NOMO-1 treated with DMSO at 0.1 percent for 48 hours (cell line): ENCODE measurements around the gene PRSS21.

Source experiments
- DNase-seq: peaks from one replicate; lab custom pipeline; 2025; ENCODE audit not compliant: unreplicated experiment; lab: John Stamatoyannopoulos, UW

The PRSS21 gene

GRCh38 chr16:2825049-2825742, 8.2 kb downstream of the PRSS21 start:
- DNase-seq: no peak

- no peak for DNase-seq
Measured at GRCh38 chr16:2825906-2826305, 8.9 kb downstream of the PRSS21 start.

DNA sequence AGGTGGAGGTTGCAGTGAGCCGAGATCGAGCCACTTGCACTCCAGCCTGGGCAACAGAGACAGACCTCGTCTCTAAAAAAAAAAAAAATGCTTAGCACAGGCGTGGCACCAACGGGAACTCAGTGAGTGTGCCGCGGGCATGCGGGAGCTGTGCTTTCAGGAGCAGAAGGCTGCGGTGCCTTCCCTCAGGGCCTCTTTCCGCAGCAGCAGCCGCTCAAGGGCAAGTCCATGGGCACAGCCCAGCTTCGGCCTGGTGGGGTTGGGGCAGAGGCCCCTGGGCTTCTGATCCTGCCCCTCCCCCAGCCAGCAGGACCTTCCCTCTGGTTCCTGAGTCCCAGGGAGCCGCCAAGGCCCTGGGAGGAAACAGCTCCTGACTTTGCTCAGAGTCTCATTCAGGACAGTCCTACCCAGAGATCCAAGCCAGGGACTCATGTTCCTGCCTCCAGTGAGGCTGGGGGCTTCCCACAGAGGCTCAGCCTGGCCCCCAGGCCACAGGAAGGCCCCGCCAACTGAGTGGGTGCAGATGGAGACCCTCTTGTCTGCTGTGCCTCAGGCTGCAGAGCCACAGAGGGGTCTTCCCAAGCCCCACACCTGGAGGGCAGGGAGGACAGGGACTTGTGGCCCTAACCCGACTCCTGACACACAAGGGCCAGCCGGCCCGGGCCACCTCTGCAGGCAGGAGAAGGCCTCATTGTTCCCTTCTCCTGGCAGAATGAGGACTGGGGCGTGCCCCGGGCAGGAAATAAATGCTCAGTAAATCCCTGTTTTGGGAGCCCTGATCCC, 9.7 kb downstream of the PRSS21 start:
- DNase-seq: no peak

- DNase-seq: no peak
Measured at GRCh38 chr16:2827374-2827791, 10.3 kb downstream of the PRSS21 start.

DNA sequence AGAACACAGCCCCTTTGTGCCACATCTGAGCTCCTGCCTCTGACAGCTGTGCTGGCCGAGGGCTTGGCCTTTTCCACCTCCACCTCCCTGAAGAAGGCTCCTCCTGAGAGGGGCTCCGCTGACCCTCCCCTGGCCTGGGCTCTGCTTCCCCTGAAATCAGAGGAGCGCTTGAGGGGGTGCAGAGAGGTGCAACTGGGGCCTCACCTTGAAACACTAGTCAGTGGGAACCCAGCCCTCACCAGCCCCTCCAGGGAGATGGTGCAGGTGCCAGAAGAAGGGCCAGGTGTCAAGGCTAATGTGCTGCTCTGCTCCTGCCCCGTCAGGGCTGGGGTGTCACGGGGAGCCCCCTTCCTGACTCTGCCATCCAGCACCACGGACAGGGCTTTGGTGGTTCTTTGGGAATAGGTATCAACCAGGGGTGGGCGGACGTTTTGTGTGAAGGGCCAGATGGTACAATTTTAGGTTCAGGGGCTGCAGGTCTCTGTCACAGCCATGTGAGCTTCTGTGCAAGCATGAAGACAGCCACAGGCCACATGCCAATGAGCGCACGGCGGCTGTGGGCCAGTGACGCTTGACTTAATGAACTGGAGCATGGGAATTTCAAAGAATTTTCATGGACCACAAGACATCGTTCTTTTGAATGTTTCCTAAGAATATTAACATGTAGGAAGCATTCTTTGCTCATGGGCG, 10.9 kb downstream of the PRSS21 start:
- no peak for DNase-seq

- DNase-seq: no peak
Measured at GRCh38 chr16:2828521-2828840, 11.4 kb downstream of the PRSS21 start.

DNA sequence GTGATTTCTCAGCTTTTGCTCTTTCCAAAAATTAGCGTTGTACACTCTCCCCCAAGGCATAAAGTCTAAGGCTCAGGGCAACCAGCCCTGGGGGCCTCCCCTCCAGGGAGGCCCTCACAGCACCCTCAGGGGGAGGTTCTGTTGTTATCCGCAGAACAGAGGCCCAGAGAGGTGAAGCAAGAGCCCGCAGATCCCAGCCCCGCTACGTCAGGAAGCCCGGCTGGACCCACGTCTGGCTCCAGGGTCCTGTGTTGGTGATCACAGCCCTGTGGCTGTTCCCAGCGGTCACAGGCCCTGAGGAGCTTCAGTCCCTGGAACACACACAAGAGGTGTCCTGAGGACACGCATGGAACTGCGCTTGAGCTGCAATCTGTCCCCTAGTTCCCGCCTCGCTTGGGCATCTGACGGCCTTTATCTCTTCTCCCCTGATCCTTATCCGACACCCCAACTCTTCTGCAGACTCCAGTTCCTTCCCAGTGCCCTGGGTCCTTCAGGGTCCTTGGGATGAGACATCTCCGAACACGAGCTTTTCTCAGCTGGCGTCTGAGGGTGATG, 11.9 kb downstream of the PRSS21 start:
- DNase-seq: no peak

- DNase-seq: no peak
Measured at GRCh38 chr16:2829501-2830354, 12.7 kb downstream of the PRSS21 start, which contains the start of gene ZG16B. TSS of gene ZG16B (plus strand) at chr16:2830303. CDS start at chr16:2830442, 139 bp downstream.

GRCh38 chr16:2830355-2830695, 13.3 kb downstream of the PRSS21 start:
- no peak for DNase-seq

GRCh38 chr16:2831203-2831602, 14.2 kb downstream of the PRSS21 start:
- DNase-seq: no peak

DNA sequence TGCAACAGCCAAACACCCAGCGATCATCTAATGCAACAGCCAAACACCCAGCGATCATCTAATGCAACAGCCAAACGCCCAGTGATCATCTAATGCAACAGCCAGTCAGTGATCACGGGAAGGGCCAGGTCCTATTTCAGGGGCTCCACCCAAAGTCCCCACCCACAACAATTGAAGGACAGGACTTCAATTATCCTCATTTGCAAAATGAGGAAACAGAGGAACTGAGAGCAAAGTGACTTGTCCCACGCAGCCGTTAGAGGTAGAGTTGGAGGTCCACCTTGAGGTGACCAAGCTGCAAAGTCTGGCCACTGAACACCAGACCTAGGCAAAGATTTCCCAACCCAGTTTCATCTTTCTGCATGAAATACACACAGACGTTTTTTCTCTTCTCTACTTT, 16.7 kb downstream of the PRSS21 start:
- peak; percentile 56 for DNase-seq

GRCh38 chr16:2834968-2835367, 17.9 kb downstream of the PRSS21 start:
- no peak for DNase-seq

GRCh38 chr16:2835638-2836493, 18.8 kb downstream of the PRSS21 start:
- DNase-seq: peak; percentile 7

GRCh38 chr16:2836646-2837508, 19.8 kb downstream of the PRSS21 start:
- no peak for DNase-seq

GRCh38 chr16:2838928-2839327, 21.9 kb downstream of the PRSS21 start:
- peak; percentile 25 for DNase-seq

DNA sequence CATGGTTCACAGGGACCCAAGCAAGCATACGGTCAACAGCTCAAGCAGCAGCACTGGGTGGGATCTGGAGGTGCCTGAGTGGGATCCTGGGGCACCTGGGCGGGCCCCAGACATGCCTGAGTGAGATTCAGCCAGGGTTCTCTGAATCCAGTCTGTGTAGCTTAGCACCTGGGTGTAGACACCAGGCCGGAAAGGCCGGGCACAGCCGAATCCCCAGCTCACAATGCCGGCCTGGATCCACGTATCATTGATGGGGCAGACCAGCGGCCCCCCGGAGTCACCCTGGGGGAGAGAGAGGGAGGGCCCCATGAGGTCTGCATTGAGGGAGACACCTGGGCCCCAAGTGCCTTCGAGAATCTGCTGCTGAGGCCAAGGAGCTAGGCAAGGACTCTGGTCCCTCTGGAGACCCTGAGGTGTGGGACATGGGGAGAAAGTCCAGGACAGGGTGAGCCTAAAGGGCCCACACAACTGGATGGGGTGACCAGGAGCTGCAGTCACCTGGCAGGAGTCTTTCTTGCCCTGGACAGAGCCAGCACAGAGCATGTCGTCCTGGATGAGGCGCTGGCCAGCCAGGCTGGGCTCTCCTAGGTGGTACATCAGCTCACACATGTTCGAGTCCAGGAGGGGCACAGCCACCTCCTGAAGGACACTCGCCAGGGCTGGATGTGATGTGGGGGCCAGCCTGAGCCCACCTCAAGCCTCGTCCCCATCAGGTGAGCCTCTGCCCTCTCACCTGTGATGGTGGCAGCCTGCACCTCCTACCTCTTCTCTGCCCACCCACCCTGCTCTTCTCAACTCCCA, 22.8 kb downstream of the PRSS21 start:
- DNase-seq: no peak

GRCh38 chr16:2840914-2841313, 23.9 kb downstream of the PRSS21 start:
- DNase-seq: no peak
